Pulmonary artery endothelial cell (primary cell): ENCODE results near the gene NCOA7. TPM values are rescaled to one million over a fixed set of nuclear protein-coding genes. Genes with fewer than 3 reads are reported as not detected.
"Not testable (repeated sequence)": the region's sequence is repeated elsewhere in the genome, so short reads cannot be mapped to it uniquely, and the experiment has no call there.

Source experiments
- DNase-seq: peaks from one replicate; pipeline ENCODE4 v3.0.0-alpha.2; 2011; ENCODE audit warnings: low read depth, low spot score
- total RNA-seq: library from RNA; depleted of rRNA; stranded (reverse); fragments of >200 nt; gene quantifications from 2 replicates; pipeline ENCODE4 v1.2.3, GENCODE V29; 2014

NCOA7 gene
- total RNA-seq, 1 donor from 2014 or later, result 38.1 TPM

DNA sequence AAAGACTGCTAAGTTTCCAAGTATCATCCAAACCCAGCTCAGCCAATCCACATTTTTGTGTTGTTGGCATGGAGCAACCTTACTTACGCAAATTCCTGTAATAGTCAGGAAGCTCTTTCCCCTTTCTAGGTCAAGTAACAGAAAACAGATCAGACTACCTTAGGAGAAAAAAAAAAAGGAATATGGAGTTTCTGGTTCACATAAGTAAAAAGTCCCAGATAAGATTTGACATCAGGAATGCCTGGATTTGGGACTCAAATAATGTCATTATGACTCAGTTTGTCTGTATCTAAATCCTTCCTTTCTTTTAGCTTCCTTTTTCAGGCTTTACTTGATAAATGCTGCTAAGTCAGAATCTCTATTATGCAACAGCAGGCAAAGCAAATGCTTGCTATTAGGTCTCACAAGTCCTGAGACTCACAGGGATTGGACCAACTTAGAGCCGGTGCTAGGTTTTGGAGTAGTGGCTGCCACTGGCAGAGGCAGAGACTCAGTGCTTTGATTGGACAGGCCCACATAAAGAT is 44.5 kb downstream of the NCOA7 start:
- DNase-seq, result peak; percentile 78

DNA sequence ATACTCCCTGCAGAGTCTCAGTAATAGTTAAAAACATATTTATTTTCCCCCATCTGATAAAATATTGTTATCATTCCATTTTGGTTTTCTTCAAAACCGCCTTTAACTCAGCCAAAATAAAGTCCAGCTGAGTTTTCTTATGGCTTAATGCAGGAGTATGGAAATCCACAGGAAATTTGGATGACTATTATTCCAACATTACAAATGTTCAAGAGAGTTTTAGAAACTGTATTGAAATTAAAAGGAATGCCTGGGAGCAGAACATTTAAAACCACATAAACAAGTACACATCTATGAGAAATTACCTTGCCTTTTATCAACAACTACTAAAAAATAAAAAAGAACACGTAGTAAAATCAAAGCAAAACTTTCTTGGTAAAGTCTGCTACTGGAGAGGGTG is 45.7 kb downstream of the NCOA7 start:
- no peak for DNase-seq

DNA sequence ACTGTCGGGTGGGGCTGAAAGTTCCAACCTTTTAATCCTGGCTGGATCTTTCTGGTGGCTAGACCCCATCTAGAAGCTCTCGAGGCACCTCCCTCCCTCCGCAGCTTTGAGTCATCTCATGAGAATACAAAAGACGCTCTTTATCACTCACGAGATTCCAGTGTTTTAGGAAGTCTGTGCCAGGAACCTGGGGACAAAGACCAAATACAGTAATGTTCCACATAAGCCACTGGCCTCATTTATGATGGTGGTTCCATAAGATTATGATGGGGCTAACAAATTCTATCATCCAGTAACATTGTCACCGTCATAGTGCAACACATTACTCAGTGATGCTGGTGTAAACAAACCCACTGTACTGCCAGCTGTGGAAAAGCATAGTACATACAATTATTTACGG is 48.7 kb downstream of the NCOA7 start:
- DNase-seq, result peak; percentile 47

DNA sequence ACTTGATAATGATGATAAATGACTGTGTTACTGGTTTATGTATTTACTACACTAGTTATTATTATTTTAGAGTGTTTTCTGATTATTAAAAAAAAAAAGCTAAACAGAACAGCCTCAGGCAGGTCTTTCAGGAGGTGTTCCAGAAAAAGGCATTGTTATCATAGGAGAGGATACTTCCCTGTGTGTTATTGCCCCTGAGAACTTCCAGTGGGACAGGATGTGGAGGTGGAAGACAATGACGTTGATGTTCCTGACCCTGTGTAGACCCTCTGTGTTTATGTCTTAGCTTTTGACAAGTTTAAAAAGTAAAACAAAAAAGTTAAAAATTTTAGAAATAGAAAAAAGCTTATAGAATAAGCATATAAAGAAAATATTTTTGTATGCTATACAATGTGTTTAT is 49.1 kb downstream of the NCOA7 start:
- peak; percentile 20 for DNase-seq

DNA sequence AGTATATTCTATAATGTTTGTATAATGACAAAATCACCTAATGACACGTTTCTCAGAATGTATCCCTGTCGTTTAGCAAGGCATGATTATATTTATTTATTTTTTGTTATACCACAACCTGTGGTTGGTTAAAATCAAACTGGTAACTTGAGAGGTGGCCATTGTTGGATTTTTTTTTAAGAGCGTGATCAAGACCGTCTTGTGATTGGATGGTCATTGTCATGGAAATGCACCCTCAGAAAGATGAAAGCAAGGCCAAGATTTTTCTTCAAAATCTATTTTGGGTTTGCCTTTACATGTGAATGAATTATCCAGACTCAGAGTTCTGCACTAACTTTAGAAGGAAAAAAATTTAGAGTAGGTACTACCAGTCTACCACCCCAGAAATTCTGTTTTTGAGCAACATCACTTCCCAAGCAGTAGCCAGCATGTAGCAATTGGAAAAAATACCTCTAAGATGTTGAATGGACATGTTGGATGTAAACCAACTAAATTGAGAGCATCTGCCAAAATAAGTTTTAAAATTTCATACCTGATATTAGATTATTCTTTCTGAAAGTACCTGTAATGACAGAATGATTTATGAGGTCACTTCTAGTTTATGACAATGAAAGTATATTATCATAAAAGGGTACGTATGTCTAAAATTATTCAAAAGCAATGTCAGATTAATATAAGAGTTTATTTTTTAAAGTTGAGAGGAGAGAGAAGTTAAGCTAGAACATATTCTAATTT is 50.8 kb downstream of the NCOA7 start:
- no peak for DNase-seq

DNA sequence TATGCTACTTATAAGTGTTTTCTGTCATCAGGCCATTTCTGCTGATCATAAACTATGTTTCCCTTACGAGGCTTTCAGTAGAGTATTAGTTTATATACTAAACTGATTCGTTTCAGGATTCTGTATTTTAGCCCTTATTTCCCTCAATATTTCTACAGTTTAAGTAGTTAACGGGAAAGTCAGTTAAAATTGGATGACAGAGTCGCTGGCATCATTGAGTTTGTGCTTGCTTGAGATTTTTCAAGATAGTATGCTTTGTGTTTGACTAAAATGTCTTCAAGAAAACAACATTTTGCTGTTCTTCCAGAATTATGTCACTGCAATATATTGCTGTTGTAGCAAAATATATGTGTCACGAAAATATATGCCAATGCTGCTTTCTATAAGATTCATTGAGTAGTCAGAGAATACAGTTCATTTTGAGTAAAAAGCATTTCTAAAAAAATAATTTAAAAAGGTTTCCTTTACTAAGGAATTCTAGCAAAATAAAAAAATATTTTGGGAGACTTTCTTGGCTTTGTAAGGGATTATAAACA is 51.4 kb downstream of the NCOA7 start:
- no peak for DNase-seq

DNA sequence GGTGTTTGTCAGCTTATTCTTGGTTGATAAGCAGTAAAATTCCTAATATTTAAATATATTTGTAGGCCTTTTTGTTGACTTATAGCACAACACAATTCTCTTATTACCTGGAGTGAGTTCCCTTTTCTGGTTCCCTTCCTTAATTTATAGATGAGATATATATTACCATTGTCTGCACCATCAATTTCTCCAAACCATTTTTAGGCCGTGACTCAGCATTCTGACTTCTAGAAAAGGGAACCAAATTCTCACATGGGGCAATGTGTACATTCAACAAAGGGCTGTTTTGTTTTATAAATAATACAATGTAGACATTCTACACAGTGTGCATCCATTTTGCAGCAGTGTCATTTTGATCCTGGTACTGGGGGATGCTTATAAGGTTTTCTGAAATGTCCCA is 52.8 kb downstream of the NCOA7 start:
- DNase-seq, result no peak

DNA sequence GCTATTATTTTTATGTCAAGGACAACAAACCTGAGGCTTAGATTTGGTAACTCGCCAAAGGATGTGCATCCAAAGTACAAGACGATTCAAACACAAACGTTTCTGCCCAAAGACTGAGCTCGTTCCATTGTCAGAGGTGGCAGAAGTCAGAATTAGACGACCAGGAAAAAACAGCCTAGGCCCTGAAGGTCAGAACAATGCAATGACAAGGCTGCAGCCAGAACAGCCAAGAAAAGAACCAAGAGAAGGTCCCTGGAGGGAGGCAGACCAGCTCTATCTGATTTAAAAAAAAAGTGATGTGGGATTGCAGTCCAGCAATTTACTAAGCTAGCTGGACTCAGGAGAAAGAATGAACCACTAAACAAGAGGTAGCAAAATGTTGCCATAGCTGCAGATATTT is 54.2 kb downstream of the NCOA7 start:
- DNase-seq, result no peak

DNA sequence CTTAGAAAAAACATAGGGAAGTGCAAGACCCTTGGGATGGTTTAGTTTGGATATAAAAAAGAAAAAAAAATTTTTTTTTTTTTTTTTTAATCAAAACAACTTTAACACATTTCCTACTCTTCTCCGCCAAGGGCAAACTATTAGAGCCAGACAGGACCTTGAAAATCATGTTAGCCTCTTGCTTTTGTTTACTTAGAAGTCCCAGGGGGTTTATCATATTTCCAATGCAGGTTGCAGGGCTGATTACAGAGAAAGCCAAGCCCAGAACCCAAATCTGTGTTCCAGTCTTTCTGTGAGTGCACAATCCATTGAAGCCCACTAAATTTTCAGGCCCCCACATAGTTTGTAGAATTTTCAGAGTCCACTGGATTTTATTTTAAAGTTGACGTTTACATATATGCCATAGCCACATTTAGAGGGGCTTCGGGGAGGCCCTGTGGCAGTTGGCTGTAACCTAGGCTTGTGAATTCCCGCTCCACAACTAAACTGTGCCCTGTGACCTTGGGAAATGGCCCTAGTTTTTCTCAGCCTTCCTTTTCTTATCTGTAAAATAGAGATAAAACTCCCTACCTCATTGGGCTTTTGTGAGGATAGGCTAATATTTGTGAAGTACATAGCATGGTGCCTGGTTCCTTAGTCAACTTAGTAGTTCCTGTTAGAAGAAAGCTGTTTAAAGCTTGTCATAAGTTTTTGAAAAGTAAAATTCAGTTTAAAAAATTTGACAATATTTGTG is 55.7 kb downstream of the NCOA7 start:
- DNase-seq, result no peak

DNA sequence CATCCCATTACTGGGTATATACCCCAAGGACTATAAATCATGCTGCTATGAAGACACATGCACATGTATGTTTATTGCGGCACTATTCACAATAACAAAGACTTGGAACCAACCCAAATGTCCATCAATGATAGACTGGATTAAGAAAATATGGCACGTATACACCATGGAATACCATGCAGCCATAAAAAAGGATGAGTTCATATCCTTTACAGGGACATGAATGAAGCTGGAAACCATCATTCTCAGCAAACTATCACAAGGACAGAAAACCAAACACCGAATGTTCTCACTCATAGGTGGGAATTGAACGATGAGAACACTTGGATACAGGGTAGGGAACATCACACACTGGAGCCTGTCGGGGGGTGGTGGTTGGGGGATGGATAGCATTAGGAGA is 57.5 kb downstream of the NCOA7 start:
- not testable (repeated sequence) for DNase-seq

DNA sequence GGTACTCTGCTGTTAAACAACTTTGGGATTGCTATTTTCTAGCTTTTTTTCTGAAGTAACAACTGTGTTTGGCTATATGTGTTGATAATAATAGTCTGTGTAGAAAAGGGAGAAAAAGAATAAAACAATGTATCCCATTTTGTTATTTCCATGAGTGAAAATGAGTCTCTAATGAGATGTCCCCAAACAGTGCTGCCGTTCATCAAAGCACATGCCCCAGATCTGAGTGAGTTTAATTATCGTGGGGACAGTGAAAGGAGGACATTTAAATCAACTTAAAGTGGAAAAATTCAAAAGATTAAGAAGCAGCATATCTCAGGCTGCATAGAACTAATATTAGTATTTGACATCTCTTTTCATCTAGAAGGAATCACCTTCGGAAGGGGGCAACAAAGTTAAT is 59.6 kb downstream of the NCOA7 start:
- DNase-seq, result no peak

DNA sequence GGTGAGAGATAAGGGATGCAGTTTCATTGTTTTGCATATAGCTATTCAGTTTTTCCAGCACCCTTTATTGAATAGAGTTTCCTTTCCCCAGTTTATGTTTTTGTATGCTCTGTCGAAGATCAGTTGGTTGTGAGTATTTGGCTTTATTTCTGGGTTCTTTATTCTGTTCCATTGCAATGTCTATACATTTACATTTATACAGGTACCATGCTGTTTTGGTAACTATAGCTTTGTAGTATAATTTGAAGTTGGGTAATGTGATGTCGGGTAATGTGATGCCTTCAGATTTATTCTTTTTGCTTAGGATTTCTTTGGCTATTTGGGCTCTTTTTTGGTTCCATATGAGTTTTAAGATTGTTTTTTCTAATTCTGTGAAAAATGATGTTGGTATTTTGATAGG is 61.8 kb downstream of the NCOA7 start:
- DNase-seq, result no peak

DNA sequence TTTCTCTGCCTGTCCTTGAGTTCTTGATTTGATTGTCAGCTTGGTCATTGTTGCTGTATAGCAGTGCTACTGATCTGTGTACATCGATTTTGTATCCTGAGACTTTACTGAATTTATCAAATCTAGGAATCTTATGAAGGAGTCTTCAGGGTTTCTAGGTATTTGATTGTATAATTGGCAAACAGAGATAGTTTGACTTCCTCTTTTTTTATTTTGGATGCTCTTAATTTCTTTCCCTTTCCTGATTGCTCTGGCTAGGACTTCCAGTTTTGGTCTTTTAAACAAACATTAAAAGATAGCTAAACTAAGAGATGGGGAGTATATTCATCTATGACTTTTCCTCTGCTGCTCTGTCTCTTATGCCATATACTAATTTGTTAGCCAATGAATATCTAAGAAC is 62.4 kb downstream of the NCOA7 start:
- no peak for DNase-seq

DNA sequence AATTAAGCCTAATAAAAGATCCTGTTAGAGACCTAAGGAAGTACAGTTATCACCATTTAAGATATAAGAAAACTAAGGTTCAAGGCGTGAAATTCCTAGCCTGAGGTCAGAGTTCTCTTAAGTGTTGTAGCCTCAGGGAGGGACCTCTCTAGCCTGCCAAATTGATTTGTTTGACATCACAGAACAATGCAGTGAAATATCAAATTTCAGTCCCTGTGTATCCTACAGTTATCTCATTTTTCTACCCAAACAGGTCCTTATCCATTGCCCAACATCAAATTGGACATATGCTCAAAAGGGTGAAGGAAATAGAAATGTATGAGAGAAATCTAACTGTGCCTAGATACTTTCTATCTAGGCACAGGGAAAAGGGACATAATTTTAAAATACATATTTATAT is 63.0 kb downstream of the NCOA7 start:
- no peak for DNase-seq

DNA sequence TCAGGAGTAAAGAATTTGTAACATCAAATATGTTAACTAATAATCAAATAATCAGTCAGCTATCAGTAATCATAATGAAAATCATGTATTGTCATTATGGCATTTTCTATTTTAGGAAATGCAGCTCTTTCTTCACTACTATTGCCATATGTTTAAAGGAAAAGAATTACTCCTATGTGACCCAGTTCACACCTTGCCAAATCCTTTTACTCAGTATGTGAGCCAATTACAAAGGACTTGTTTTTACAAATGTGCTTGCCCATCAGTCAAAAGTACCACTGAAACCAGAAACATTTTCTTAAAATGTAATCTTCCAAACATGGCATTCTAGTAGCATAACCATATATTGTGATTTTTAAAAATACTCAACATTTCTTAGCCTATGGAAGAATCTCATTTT is 63.6 kb downstream of the NCOA7 start:
- no peak for DNase-seq

DNA sequence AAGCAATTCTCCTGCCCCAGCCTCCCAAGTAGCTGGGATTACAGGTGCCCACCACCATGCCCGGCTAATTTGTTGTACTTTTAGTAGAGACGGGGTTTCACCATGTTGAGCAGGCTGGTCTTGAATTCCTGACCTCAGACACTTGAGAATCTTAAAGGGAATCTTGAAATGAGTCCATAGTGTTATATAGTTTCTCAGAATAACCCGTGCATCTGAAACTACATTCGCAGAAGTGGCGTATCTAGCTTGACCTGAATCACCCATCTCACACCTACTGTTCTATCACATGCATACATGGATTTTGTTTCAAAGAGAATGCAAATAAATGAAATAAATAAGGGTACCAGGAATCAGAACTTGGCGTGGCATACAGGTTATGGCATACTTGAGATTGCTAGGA is 65.0 kb downstream of the NCOA7 start:
- DNase-seq, result no peak

DNA sequence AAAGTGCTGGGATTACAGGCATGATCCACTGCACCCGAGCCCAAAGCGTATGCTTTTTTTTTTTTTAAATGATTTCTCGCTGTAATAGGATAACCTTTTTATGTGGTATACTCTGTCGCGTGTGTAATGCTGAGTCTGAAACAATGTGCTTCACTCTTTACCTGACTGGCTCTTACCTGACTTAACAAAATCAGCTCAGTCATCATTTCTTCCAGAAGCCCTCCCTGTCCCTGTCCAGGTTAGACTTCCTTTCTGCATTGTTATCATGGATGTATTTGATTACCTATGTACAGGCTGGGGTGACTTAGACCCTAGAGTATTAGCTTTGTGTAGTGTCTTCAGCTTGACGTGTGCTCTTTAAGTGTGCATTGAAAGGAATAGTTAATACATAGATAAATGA is 67.1 kb downstream of the NCOA7 start:
- DNase-seq, result no peak

DNA sequence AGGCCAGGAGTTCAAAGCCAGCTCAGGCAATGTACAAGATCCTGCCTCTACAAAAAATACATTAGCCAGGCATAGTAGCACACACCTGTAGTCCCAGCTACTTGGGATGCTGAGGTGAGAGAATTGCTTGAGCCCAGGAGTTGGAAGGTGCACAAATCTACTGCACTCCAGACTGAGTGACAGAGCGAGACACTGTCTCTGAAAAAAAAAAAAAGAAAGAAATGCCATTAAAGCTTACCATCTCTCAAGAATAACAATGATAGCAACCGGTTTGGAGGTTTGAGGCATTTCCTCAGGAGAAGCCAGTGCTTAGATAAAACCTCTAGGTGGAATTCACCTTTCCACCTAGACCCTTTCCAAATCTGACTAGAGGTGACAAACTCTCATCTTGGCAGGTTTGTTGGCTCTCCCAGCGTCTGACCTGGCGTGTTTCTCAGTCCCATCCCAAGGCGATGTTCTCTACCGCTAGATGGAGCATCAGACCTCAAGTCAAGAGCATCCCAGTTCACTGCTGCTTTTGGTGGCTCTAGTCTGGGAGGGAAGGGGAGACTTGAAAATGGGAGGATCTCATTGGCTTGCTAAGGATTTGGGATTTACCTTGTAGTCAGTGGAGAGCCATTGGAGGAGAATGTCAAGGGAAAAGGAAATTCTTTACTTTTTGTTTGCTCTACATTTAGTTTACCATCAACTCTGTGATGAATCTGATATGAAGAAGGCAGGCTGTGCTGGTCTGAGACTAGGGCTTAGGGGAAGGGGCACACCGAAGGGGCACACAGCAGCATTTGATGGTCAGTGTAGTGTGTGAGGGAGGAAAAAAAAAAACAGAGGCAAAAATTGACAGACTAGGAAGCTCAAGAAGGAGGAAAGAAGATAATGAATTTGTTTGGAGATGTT is 67.9 kb downstream of the NCOA7 start:
- DNase-seq, result peak; percentile 19

DNA sequence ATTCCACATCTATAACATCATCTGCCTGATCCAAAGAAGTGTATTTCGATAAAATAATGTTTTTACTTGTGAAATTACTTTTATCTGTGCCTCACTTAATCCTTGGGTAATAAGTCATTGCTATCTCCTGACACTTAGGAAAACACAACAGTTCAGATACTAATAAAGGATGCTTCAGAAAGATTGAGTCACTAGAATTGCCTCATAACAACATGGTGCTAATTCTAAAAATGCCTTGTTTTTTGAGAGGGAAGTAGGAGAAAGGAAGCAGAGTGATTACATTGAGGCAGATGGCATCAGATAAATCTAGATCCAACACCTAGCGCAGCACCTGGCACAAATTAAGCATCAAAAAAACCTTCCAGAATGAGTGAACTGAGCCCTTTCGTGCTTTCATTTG is 69.0 kb downstream of the NCOA7 start:
- no peak for DNase-seq

DNA sequence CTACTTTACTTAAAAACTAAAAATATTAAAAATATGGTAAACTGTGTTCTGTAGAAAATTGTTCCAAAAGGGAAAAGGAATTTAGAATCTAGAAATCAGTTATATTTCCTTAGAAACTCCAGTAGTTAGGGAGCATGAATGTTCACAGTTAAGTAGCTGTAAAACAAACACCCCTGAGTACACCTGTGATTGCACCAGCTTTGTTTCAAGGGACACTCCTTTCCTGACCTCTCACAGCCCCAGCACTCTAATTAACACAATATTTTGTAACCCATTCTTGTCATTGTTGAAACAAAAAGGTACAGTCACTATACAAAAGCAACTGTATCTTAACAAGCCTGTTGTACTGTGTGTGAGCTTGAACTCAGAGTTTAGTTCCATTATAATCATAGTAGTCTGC is 72.3 kb downstream of the NCOA7 start:
- no peak for DNase-seq

DNA sequence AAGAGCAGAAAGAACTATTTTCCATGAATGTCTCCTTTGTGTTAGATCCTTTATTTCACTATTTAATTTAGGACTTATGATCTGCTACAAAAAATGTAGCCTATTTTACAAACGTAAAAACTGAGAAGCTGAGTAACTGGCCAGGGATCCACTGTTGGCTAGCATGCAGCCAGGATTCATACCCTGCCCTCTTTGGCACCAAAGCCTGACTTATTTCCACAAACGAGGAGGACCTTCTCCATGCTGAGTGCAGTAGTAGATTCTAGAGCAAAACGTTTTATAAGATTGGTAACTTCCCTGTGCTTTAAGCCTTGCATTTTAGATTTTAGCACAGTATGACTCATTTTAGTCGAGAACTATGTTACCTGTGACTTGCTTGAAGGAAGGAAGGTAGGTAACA is 74.3 kb downstream of the NCOA7 start:
- no peak for DNase-seq

DNA sequence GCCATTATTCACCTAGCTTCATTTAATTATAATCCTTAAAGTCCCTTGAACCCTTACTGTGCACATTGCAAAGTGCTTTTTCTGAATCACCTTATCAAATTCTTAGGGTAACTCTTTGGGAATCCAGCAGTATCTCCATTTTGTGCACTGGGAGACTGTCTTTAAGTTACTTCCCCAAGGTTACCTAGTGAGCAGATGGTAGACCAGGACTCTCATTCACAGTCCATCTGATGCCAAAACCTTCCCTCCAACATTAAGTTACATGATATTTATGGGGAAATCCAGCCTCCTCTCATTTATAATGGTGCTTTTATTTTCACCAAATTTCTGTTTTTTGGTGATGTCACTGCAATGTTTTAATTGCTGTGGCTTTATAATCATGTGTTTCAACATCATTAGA is 75.7 kb downstream of the NCOA7 start:
- no peak for DNase-seq
